Thoracic aorta (tissue), 2 donors: ENCODE measurements around the gene GUCA1A. TPM values are rescaled to one million over a fixed set of nuclear protein-coding genes. Genes with fewer than 3 reads are reported as not detected.

Experiments used
- ATAC-seq: fragments of 150-250 bp; one replicate; pipeline ENCODE4 v1.8.0; 2017; ENCODE audit warnings: low read depth; ENCODE audit not compliant: insufficient number of reproducible peaks, low FRiP score
- DNase-seq: peaks from one replicate; pipeline ENCODE4 v3.0.0-alpha.2; 2020; ENCODE audit warnings: low spot score
- H3K27ac ChIP-seq, 2 donors: fragments of 200-600 bp; sonication (generic); 1 replicate in 1 of 2; 2 replicates in 1 of 2; pipeline ENCODE4 v1.5.1; 2016; ENCODE audit warnings: mild to moderate bottlenecking in 2 of 2, moderate library complexity in 2 of 2
- H3K27me3 ChIP-seq: fragments of 200-600 bp; sonication (generic); replicated peaks from 2 replicates; pipeline ENCODE4 v1.6.0; 2016; ENCODE audit warnings: mild to moderate bottlenecking; ENCODE audit not compliant: insufficient read depth
- H3K36me3 ChIP-seq: fragments of 200-600 bp; sonication (generic); one replicate; pipeline ENCODE4 v1.5.1; 2016
- H3K4me1 ChIP-seq, 2 donors: fragments of 200-600 bp; sonication (generic); 1 replicate in 1 of 2; 2 replicates in 1 of 2; pipeline versions ENCODE4 v1.5.1 to v1.6.0; 2016; ENCODE audit warnings: low read depth in 2 of 2, mild to moderate bottlenecking in 1 of 2; ENCODE audit not compliant: control insufficient read depth in 1 of 2
- H3K4me3 ChIP-seq: fragments of 200-600 bp; sonication (generic); 2 replicates; pipeline ENCODE4 v1.5.1; 2016; ENCODE audit warnings: mild to moderate bottlenecking
- H3K9me3 ChIP-seq: fragments of 200-600 bp; sonication (generic); 2 replicates; pipeline ENCODE4 v1.5.1; 2016
- total RNA-seq, 2 donors: library from RNA; depleted of rRNA; stranded (reverse); fragments of >200 nt; gene quantifications; one replicate each; pipeline versions ENCODE4 v1.1.0 to v1.2.3, GENCODE V29; 2016
- TF ChIP-seq, protein P1 (sequence below): fragments of 200-600 bp; sonication (generic); IDR thresholded peaks from one replicate; pipeline ENCODE4 v1.5.1; 2019; ENCODE audit warnings: antibody characterized with exemption

Gene GUCA1A
- total RNA-seq, 2 donors from 2014 or later = not detected

- ATAC-seq = no peak
- H3K4me1 ChIP-seq = peaks cover 9 to 17% of the 10 kb centered on the region in 2 donors
- TF ChIP-seq, protein P1, sequence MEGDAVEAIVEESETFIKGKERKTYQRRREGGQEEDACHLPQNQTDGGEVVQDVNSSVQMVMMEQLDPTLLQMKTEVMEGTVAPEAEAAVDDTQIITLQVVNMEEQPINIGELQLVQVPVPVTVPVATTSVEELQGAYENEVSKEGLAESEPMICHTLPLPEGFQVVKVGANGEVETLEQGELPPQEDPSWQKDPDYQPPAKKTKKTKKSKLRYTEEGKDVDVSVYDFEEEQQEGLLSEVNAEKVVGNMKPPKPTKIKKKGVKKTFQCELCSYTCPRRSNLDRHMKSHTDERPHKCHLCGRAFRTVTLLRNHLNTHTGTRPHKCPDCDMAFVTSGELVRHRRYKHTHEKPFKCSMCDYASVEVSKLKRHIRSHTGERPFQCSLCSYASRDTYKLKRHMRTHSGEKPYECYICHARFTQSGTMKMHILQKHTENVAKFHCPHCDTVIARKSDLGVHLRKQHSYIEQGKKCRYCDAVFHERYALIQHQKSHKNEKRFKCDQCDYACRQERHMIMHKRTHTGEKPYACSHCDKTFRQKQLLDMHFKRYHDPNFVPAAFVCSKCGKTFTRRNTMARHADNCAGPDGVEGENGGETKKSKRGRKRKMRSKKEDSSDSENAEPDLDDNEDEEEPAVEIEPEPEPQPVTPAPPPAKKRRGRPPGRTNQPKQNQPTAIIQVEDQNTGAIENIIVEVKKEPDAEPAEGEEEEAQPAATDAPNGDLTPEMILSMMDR = no peak
Measured at GRCh38 chr6:42220807-42221206, 47.6 kb downstream of the GUCA1A start.

GRCh38 chr6:42221546-42221945 lies 48.4 kb downstream of the GUCA1A start:
- DNase-seq (no peak), ATAC-seq (no peak)
- H3K27me3 ChIP-seq = no peaks in the 10 kb centered on the region
- H3K27ac ChIP-seq = no peak overlapping the region
- no peaks in the 10 kb centered on the region for H3K9me3 ChIP-seq
- H3K4me3 ChIP-seq = no peak overlapping the region
- H3K36me3 ChIP-seq = no peaks in the 10 kb centered on the region
- H3K4me1 ChIP-seq = peaks cover 6 to 10% of the 10 kb centered on the region in 2 donors
- TF ChIP-seq, protein P1 = no peak

More at GRCh38 chr6:42220807-42221206, 47.6 kb downstream of the GUCA1A start:
- H3K4me3 ChIP-seq = no peak overlapping the region
- DNase-seq = no peak
- no peaks in the 10 kb centered on the region for H3K27me3 ChIP-seq
- H3K27ac ChIP-seq = no peak overlapping the region
- H3K9me3 ChIP-seq = no peaks in the 10 kb centered on the region
- no peaks in the 10 kb centered on the region for H3K36me3 ChIP-seq

DNA sequence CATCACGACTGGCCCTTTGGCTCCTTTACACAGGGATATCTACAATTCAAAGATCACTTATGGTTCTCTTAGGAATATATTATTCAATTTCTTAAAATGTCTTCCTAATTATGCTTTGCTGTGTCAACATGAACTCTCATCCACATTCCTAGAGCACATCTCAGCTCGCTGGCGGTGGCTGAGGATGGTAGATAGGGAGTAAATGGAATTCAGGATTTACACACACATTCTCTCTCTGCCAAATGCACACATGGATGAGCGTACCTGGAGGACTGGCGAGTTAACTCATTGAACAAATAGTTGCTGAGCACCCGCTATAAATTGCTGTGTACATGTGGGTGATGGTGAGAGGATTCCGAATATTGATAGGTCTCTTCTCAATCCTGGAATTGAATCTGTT lies 49.3 kb downstream of the GUCA1A start:
- peaks cover 0 to 4% of the 10 kb centered on the region in 2 donors for H3K4me1 ChIP-seq
- H3K27me3 ChIP-seq = no peaks in the 10 kb centered on the region
- no peak for DNase-seq
- no peak overlapping the region for H3K27ac ChIP-seq
- TF ChIP-seq, protein P1 = no peak
- H3K9me3 ChIP-seq = no peaks in the 10 kb centered on the region
- no peak for ATAC-seq
- H3K4me3 ChIP-seq = no peak overlapping the region
- no peaks in the 10 kb centered on the region for H3K36me3 ChIP-seq

- Histone ChIP-seq H3K9me3 (no peaks in the 10 kb centered on the region), H3K27me3 (no peaks in the 10 kb centered on the region), H3K36me3 (peaks cover 4% of the 10 kb centered on the region), H3K4me1 (no peaks in the 10 kb centered on the region), H3K4me3 (no peak overlapping the region), H3K27ac (no peak overlapping the region)
- no peak for ATAC-seq
- no peak for DNase-seq
- TF ChIP-seq, protein P1 = no peak
Measured at GRCh38 chr6:42224222-42225028, 51.3 kb downstream of the GUCA1A start.

- peaks cover 4% of the 10 kb centered on the region for H3K36me3 ChIP-seq
- H3K27ac ChIP-seq = no peak overlapping the region
- DNase-seq = no peak
- TF ChIP-seq, protein P1 = no peak
- no peak for ATAC-seq
- no peaks in the 10 kb centered on the region for H3K4me1 ChIP-seq
- no peaks in the 10 kb centered on the region for H3K27me3 ChIP-seq
- no peak overlapping the region for H3K4me3 ChIP-seq
- H3K9me3 ChIP-seq = no peaks in the 10 kb centered on the region
Measured at GRCh38 chr6:42225029-42225339, 51.8 kb downstream of the GUCA1A start.
